ENCODE data around the gene ZNF140. TPM values are rescaled to one million over a fixed set of nuclear protein-coding genes. Genes with fewer than 3 reads are reported as not detected.

ZNF140 gene
- polyA plus RNA-seq (ENCODE audit: insufficient read length in 3 of 3) = 10 to 100 TPM; 32.2 to 43.7 (median 41.8) TPM
- long read RNA-seq, donor 1, transcript ZNF140-202 (5 exons, 3,550 nt) = major isoform, 7 of 11 reads
- long read RNA-seq, donor 1, partial matches to known transcripts = 0 of 11 reads
- long read RNA-seq, donor 1, other reads (novel, unspliced or antisense) = 0 of 11 reads
- long read RNA-seq, donor 2, partial matches to known transcripts = 0 of 4 reads
- long read RNA-seq, donor 2, other reads (novel, unspliced or antisense) = 0 of 4 reads
- long read RNA-seq, donor 3, partial matches to known transcripts = 0 of 8 reads
- long read RNA-seq, donor 3, other reads (novel, unspliced or antisense) = 0 of 8 reads
- long read RNA-seq, donor 4, partial matches to known transcripts = 0 of 3 reads
- long read RNA-seq, donor 4, other reads (novel, unspliced or antisense) = 0 of 3 reads
- long read RNA-seq, donor 5, partial matches to known transcripts = 0 of 4 reads
- long read RNA-seq, donor 5, other reads (novel, unspliced or antisense) = 0 of 4 reads
- long read RNA-seq, donor 6, partial matches to known transcripts = 0 of 9 reads
- long read RNA-seq, donor 6, other reads (novel, unspliced or antisense) = 0 of 9 reads
- long read RNA-seq, donor 7, partial matches to known transcripts = 0 of 4 reads
- long read RNA-seq, donor 7, other reads (novel, unspliced or antisense) = 0 of 4 reads
- long read RNA-seq, donor 8, partial matches to known transcripts = 0 of 3 reads
- long read RNA-seq, donor 8, other reads (novel, unspliced or antisense) = 0 of 3 reads
- long read RNA-seq, donor 9, transcript ZNF140-202 (5 exons, 3,550 nt) = major isoform, 5 of 9 reads
- long read RNA-seq, donor 9, partial matches to known transcripts = 0 of 9 reads
- long read RNA-seq, donor 9, other reads (novel, unspliced or antisense) = 0 of 9 reads
- long read RNA-seq, donor 10, transcript ZNF140-202 (5 exons, 3,550 nt) = major isoform, 5 of 5 reads
- long read RNA-seq, donor 10, partial matches to known transcripts = 0 of 5 reads
- long read RNA-seq, donor 10, other reads (novel, unspliced or antisense) = 0 of 5 reads
- long read RNA-seq, donor 11, partial matches to known transcripts = 0 of 4 reads
- long read RNA-seq, donor 11, other reads (novel, unspliced or antisense) = 0 of 4 reads
- long read RNA-seq, donor 12, partial matches to known transcripts = 39 of 48 reads
- long read RNA-seq, donor 12, other reads (novel, unspliced or antisense) = 0 of 48 reads
- long read RNA-seq, donor 13, partial matches to known transcripts = 0 of 1 reads
- long read RNA-seq, donor 13, other reads (novel, unspliced or antisense) = 0 of 1 reads
- long read RNA-seq, donor 14 = 0 reads
- long read RNA-seq, donor 15, transcript ZNF140-202 (5 exons, 3,550 nt) = major isoform, 9 of 11 reads
- long read RNA-seq, donor 15, partial matches to known transcripts = 0 of 11 reads
- long read RNA-seq, donor 15, other reads (novel, unspliced or antisense) = 0 of 11 reads
- long read RNA-seq, donor 16, transcript ZNF140-202 (5 exons, 3,550 nt) = major isoform, 6 of 9 reads
- long read RNA-seq, donor 16, partial matches to known transcripts = 0 of 9 reads
- long read RNA-seq, donor 16, other reads (novel, unspliced or antisense) = 0 of 9 reads

- DNase-seq = peak; percentile 98
Measured at GRCh38 chr12:133080368-133081158, at the start of gene ZNF140. ZNF140 (plus strand) TSS chr12:133080923; CDS start chr12:133081321, 398 bp downstream.

- peak; percentile 98 for DNase-seq
Measured at GRCh38 chr12:133037207-133038005, 43.3 kb upstream of the ZNF140 start, which contains the start of gene ZNF84. ZNF84 (plus strand) TSS chr12:133037509; CDS start chr12:133041468, 3,959 bp downstream.

GRCh38 chr12:133038118-133038709, 42.5 kb upstream of the ZNF140 start:
- DNase-seq = no peak

- no peak for DNase-seq
Measured at GRCh38 chr12:133046698-133047097, 34.0 kb upstream of the ZNF140 start.

GRCh38 chr12:133057446-133057845, 23.3 kb upstream of the ZNF140 start:
- no peak for DNase-seq

GRCh38 chr12:133058203-133059113, 22.3 kb upstream of the ZNF140 start:
- DNase-seq = no peak

GRCh38 chr12:133061954-133062353, 18.8 kb upstream of the ZNF140 start:
- no peak for DNase-seq

- no peak for DNase-seq
Measured at GRCh38 chr12:133063556-133063955, 17.2 kb upstream of the ZNF140 start.

- DNase-seq = no peak
Measured at GRCh38 chr12:133073836-133074235, 6.9 kb upstream of the ZNF140 start.

GRCh38 chr12:133080026-133080367, 726 bp upstream of the ZNF140 start:
- peak; percentile 99 for DNase-seq

GRCh38 chr12:133081159-133081780, 547 bp downstream of the ZNF140 start:
- no peak for DNase-seq

- DNase-seq = no peak
Measured at GRCh38 chr12:133083345-133083744, 2.6 kb downstream of the ZNF140 start.

GRCh38 chr12:133105620-133106019, 24.9 kb downstream of the ZNF140 start:
- no peak for DNase-seq

GRCh38 chr12:133106253-133106652, 25.5 kb downstream of the ZNF140 start:
- no peak for DNase-seq

GRCh38 chr12:133107121-133107520, 26.4 kb downstream of the ZNF140 start:
- DNase-seq = no peak

- no peak for DNase-seq
Measured at GRCh38 chr12:133108150-133108549, 27.4 kb downstream of the ZNF140 start.
